Activated T-helper 9 cell treated with anti-CD3 and anti-CD28 coated beads, Interleukin-2, amount 50 U/mL, for 16 hours (primary cell): ENCODE results near the gene IGFBP6.

Experiments
- DNase-seq: peaks from one replicate; pipeline ENCODE4 v3.0.0-alpha.2; 2020; ENCODE audit warnings: low read depth

IGFBP6 gene

DNA sequence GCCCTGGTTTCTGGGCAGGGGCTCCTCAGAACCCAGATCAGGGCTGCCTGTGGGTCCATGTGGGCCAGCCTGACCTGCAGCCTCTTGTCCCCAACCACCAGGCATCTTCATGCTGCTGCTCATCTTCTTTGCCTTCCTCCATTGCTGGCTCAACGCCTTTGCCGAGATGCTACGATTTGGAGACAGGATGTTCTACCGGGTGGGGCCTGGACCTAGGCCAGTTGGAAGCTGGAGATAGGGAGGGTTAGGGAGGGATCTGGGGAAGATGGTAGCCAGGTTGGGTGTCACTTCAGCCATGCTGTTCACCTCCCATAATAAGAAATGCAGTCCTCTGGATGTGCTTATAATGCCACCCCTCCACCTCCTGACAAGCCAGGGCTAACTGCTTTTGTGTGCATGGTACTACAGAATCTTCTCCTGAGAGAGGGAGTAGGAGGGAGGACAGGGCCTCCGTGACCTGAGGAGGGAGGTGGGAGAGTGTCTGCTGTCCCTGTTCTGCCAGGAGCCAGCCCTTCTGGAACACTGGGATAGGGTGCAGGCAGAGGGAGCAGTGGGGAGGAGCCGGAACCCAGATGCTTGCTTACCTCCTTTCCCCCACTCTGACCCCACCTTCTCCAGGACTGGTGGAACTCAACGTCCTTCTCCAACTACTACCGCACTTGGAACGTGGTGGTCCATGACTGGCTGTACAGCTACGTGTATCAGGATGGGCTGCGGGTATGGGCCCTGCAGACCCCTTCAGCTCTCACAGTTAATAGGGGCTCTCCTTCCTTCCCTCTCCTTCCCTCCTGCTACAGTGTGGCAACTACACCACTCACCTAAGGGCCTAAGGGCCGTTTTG is 23.4 kb downstream of the IGFBP6 start:
- DNase-seq, result no peak

DNA sequence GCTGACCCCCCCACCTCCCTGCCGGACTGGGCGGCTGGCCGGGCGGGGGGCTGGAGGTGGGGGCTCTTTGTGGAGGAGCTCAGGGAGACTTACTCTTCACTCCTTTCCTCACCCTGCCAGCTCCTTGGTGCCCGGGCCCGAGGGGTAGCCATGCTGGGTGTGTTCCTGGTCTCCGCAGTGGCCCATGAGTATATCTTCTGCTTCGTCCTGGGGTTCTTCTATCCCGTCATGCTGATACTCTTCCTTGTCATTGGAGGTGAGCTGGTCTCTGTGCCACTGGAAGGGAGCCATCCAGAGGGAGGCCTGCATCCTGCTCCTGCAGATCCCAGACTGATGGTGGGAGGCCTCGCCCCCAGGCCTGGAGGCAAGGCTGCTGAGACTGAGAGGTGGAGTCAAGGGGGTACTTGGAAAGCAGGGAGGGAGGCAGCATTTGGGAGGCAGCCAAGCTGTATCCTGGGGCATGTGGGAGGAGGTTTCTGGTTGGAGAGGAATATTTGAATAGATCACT is 25.5 kb downstream of the IGFBP6 start:
- no peak for DNase-seq

- DNase-seq, result no peak
Measured at GRCh38 chr12:53123578-53124351, 26.3 kb downstream of the IGFBP6 start.

DNA sequence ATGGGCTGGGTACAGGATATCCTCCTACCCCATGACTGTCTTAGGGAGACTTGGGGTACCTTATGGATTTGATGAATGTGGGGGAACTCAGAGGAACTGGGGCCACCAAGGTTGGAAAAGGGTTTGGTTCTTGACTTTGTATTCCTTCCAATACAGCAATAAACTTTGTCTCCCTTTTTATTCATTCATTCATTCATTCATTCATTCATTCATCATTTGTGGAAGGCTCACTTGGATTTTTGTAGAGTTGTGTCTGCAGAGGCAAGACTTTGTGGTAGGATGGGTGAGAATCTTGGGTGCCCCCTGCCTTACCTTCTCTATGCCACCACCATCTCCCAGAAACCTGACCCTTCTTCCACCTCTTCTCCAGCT is 26.9 kb downstream of the IGFBP6 start:
- DNase-seq, result no peak

- no peak for DNase-seq
Measured at GRCh38 chr12:53127169-53127568, 29.7 kb downstream of the IGFBP6 start.

DNA sequence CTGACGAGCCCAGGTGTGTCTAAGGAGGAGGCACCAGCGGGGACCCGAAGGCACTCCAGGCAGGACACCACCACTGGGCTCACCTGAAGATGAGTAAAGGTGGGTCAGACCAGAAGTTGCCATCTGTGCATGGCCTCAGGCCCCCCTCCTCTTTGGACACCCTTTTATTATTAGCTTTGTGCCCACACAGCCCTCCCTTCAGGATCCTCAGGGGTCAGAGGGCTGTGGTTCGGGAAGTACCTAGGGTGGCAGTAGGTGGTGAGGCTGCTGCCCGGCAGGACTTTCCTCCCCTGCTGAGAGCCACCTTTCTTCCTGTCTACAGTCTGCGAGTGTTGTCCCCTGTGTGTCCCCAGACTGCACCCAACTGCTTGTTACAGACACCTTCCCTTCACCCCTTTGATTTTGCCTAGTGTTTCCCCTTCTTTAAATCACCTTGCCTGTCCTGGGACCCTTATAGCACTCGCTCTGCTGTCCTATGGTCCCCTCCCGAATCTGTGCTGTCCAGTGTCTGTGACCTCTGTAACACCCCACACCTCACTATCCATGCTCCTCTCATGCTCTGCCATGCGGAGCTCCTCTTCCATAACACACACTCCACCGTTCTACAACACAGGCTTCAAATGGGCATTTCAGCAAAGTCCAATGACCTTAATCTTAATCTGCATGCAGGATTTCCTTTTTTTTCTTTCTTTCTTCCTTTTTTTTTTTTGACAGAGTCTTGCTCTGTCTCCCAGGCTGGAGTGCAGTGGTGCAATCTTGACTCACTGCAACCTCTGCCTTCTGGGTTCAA is 31.5 kb downstream of the IGFBP6 start:
- DNase-seq, result no peak

GRCh38 chr12:53131844-53132243 is 34.4 kb downstream of the IGFBP6 start:
- no peak for DNase-seq

- DNase-seq, result no peak
Measured at GRCh38 chr12:53133722-53134121, 36.3 kb downstream of the IGFBP6 start.

GRCh38 chr12:53143355-53143754 is 45.9 kb downstream of the IGFBP6 start:
- DNase-seq, result no peak

DNA sequence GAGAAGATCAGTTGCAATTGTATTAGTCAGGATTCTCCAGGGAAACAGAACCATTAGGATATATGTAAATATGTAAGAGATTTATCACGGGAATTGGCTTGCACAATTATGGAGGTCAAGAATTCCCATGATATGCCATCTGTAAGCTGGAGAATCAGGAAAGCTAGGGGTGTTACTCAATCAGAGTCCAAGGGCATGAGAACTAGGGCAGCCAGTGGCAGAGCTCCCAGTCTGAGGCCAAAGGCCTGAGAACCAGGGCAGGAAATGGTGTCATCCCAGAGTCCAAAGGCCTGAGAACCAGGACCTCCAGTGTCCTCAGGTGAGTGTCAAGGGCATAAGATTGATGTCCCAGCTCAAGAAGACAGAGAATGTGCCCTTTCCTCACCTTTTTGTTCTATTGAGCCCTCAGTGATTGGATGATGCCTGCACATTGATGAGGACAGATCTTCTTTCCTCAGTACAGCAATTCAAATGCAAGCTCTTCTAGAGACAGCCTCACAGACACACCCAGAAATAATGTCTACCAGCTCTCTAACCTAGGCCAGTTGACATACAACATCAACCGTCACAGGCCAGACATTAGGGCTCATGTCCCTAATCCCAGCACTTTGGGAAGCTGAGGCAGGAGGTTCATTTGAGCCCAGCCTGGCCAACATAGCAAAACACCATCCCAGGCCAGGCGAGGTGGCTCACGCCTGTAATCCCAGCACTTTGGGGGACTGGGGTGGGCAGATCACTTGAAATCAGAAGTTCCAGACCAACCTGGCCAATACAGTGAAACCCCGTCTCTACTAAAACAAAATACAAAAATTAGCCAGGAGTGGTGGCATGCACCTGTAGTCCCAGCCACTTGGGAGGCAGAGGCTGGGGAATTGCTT is 48.2 kb downstream of the IGFBP6 start:
- no peak for DNase-seq

DNA sequence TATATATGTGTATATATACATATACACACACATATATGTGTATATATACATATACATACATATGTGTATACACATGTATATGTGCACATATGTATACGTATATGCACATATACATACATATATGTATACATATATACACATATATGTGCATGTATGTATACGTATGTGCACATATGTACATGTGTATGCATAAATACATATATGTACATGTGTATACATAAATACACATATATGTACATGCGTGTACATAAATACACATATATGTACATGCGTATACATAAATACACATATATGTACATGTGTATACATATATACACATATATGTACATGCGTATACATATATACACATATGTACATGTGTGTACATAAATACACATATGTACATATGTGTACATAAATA is 49.7 kb downstream of the IGFBP6 start:
- no peak for DNase-seq

- no peak for DNase-seq
Measured at GRCh38 chr12:53147653-53148052, 50.2 kb downstream of the IGFBP6 start.

DNA sequence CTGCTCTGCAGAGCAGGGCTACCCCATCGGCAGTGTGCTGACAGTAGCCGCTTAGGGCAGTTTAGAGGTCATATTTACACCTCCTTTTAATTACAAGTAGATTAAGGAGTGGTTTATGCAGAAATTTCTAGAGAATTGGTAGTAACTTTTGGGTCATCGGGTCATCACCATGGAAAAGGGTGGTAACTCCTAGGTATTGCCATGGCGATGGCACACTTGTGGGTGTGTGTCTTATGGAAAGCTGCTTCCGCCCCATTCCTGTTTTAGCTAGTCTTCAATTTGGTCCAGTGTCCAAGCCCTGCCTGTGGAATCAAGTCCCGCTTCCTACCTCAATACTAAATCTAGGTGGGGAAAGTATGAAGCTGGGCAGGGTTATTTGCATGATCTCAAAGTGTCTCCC is 53.6 kb downstream of the IGFBP6 start:
- DNase-seq, result no peak
